Embryonic facial prominence (tissue), 1 donor: Measurements from ENCODE around the gene CD226.
"Not testable (repeated sequence)": the region's sequence is repeated elsewhere in the genome, so short reads cannot be mapped to it uniquely, and the experiment has no call there.

Experiments used
- DNase-seq: peaks from one replicate; pipeline ENCODE4 v3.0.0-alpha.2; 2016; ENCODE audit errors: extremely low spot score

CD226 gene

DNA sequence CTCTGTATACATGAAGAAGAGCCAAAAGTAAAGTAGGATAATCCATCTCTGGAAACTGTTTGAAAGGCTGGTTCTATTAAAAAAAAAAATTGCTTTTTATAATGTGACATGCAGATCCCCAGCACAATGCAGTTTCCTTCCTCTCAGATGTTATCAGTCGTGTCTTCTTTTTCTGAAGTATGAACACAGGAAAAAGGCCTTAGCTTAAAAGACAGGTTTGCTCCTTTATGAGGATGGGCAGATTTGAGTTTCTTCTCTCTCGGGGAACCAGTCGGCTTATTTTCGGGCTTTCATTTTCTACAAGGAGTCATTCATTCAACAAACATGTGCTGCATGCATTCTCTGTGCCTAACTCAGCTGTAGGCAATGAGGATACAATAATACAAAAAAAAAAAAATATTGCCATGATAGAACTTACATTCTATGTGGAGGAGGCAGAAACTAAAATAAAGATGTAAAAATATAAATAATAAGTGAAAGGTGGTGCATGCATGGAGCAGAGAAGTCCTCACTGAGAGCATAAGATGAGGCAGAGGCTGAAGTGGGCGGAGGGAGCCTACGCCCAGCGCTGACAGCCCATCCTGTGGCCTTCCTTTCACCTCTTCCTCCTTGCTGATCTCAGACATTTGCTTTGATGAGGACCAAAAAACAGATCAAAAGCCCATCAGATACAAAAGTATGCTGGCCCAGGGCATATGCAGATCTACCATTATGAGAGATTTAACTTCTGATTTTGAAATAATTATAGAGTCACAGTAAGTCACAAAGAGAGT lies at the start of gene CD226:
CD226 (minus strand) TSS at position 513 of the 773 bp plus-strand sequence; CDS start at position 46, 467 bp downstream.
- no peak for DNase-seq

DNA sequence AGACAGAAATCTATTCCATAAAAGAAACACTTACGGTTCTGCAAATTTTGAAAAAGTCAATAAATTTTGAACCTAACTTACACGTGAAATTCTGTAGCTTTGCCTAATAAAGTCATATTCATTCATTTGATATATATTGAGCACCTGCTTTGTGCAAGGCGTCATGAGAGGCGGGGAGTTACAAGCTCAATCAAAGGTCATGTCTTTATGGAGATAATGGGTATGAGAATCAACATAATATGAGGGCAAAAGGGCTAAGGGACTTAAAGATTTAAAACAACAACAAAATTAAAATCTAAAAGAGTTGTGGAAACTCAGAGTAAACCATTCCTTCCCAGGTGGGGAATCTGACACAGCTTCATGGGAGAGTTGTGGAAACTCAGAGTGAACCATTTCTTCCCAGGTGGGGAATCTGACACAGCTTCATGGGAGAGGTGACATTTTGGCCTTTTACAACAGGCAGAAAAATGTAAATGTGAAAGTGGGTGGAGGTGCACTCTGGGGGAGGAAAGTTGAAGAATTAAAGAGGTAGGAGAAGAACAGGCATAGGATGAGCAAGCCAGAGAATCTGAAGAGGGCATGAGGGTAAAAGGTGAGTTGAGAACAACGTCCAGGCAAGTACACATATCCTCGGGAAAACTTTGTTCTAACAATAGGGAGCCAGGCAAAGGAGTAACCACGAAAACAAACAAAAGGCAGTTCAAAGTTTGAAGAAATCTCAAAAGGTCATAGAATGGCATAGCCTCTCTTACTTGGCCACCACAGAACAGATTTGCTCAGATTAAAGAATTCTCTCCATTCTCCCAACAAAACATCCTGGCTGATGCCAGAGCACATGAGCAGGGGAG lies 49.5 kb upstream of the CD226 start:
- no peak for DNase-seq

DNA sequence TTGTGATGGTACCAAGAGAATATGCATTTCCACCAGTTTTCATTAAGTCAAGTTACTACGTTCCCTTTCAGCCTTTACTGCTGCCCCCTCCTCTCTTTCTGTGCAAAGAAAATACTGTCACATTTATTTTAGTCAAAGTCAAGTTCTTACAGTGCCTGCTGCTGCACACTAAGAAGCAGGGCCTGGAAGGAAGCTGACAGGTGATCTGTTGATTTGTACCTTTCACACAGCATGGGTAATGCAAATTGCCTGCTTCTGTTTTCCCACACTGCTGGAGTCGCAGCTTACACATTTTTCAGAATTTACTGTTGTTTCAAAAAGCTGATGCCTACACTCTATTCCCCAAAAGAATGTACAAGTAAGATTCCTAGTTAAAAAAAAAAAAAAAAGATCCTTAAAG lies 48.7 kb upstream of the CD226 start:
- DNase-seq = no peak

DNA sequence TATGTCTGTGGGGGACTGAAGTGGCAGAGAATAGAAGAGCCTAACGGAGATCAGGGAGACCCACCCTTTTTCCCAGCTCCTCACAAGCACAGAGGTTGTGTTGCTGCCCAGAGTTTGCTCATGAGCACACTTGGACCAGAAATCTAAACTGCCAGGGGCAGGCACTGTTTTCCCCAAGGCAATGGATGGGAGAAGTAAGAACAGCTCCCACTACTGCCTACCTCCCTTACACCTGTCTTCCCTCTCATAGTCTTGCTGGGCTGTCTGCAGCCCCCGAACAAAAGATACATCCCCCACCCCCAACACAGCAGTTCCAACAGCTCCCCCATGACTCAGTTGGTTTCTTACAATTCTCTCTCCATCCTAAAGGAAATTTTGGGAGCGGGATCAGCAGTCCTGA lies 48.1 kb upstream of the CD226 start:
- DNase-seq = no peak

DNA sequence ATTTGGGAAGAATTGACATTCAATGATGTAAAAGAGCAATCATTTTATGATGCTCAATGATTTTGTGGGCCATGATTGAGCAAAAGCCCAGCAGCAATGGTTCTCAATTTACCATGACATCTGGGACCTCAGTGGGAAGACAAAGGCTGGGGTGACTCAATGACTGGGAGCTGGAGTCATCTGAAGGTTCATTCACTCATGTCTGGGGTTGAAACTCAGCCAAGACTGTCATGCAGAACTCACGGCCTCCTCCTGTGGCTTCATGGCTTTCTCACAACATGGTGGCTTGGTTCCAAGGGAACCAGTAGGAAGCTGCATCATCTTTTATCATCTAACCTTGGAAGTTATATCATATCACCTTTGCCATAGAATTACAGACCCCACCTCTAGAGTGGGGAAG lies 45.1 kb upstream of the CD226 start:
- DNase-seq = no peak

DNA sequence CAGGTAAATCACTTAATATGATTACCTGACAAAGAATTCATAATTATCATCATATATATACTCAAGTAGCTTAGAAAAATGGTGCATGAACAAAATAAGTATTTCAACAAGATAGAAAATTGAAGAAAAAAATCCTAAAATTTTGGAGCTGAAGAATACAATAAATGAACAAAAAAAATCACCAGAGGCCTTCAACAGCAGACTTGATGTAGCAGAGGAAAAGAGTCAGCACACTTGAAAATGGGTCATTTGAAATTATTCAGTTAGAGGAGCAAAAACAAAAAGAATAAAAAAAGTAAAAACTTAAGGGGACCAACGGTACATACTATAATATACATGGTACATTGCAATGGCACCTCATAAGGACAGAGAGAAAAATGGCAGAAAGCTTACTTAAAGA lies 40.2 kb upstream of the CD226 start:
- no peak for DNase-seq

DNA sequence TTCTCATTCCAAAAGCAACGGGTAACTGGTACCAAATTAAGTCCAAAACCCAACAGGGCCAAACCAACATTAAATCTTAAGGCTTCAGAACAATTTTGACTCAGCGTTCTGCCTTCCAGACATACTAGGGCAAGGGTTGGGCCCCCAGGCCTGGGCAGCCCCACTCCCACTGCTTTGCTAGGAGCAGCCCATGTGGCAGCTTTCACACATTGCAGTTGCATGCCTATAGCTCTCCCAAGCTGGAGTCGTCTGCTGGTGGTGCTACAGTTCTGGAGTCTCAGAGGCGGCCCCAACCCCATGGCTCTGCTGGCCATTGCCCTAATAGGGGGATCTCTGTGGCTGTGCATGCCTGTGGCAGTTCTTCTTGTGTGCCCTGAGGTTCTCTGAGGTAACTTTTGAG lies 37.6 kb upstream of the CD226 start:
- no peak for DNase-seq

DNA sequence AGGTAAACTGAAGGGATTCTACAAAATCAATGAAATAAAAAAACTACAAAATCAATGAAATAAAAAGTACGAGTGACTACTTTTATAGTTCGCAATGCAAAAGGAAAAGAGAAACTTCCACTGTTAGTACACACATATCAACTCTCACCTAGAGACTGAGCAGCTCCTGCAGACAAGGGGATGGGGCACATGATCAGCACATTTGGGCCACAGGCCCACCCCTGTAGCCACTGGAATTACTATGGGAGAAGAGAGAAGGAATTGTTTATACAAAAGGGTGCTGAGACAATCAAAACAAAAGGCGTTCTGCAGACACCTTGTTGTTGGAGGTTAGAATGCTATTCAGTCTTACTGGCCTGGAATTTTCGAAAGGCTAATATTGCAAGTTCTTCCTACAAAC lies 34.7 kb upstream of the CD226 start:
- DNase-seq = no peak

DNA sequence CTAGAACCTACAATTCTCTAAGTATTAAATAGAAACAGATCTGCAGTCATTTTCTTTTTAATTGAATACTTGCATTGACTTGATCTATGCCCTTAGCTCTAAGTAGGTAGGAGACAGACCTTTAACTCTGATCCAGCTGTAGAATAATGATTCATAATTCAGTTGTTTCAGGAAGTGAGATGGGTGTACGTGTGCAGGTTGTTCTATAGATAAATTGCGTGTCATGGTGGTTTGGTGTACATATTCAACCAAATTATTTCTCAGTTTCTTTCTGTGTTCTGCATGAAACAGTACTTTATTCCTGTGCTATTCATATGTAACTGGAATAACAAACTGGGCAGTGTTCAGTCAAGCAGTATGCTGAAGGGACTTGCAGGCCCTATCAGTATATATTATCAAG lies 34.3 kb upstream of the CD226 start:
- no peak for DNase-seq

DNA sequence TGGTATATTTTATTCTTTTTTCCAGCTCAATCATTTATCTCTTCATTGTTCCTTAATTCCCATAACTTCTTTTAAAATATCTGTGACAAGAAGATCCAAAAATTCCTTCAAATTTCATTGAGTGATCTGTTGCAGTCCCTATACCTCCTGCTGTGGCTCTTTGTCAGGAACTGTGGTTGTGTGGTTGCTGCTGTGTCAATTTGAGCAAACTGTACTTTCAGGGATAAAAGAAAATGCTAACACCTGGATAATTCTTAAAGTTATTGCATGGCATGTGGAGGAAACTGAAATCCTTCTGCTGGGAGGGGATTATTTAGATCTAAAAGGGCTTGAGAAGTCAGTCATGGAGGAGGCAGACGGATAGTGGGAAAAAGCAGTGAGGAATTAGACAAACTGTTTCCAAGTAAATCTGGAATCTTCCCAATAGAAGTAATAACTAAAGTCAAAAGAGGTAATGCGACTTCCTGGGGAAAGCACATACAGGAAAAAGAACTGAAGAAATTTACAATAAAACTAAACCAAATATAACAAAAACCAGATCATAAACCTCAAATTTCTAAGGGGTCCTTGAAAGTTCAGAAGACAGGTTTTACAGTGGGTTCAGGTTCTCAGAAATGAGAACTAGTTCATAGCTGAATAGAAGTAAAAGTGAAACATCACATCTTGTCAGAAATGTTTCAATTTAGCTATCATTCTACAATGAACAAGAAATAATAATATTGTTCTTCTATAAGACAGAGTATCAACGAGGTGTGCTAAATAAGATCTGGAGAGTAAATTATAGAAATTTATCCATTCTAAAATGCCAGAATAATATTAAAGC lies 33.5 kb upstream of the CD226 start:
- no peak for DNase-seq

DNA sequence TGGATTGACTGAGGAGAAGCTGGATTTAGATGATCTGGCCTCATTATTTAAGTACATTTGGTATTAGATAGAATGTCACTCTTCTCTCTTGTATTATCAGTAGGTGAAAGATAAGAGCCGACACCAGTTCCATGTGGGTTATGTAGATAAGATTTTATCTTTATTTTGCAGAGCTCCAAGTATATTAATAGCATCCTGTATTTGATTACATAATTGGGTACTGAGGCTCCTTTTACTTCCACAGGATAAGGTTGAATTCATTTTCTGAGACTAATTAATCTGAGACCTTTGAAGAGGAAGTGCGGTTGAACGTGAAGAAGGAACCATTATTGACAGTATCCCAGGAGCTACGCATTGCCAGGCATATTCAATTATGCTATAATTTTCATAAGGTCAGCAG lies 32.8 kb upstream of the CD226 start:
- DNase-seq = no peak

DNA sequence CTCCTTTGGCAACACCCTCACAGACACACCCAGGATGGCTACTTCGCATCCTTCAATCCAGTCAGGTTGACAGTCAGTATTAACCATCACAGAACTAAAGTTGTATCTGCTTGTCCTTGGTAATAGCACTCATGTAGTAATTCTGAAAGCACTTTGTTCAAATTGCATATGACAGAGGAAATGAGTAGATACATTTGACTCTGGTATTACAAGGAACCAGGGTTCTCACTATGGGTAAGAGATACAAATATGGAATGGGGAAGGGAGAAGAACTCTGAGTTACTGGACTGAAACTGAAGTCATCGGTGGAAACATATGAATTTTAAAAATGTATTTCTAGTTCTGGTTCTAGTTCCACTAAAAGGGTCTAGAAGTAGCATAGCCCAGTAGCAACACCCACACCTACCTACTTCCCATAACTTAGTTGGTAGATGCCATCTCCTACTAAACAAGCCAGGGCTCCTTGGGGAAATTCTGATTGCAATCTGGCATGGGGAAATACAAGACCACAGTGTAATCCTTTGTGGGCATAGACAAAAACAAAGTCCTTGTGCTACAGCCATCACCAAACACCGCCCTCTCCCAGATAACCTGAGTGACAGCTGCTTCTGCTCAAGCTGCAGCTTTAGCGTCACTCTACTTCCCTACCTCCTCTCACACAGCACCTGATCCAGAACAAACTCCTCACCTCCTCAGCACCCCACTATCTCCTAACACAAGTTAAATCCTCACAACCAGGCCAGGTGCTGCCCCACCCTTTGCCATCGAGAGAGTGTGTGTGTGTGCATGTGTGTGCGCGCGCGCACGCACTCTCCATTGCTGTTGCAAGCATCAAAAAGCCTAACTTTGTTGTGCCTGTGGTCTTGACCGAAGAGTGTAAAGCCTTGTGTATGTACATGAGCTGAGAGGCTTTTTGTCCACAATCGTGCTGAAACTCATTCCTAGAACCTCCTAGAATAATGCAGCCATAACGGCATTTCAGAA lies 31.4 kb upstream of the CD226 start:
- no peak for DNase-seq

DNA sequence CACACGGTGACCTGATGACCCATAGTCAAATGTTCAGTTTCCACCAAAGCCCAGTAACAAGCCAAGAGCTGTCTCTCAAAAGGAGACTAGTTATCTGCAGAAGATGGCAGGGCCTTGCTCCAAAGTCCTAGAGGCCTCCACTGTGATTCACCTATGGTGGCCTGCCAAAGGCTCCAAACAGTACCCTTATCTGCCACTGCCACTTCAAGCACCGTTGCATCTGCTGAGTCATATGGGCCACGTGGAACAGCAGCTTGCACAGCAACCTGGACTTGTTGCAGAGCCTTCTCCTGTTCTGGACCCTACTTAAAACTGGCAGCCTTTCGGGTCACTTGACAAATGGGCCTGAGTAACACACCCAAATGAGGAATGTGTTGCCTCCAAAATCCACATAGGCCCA lies 27.6 kb upstream of the CD226 start:
- not testable (repeated sequence) for DNase-seq

DNA sequence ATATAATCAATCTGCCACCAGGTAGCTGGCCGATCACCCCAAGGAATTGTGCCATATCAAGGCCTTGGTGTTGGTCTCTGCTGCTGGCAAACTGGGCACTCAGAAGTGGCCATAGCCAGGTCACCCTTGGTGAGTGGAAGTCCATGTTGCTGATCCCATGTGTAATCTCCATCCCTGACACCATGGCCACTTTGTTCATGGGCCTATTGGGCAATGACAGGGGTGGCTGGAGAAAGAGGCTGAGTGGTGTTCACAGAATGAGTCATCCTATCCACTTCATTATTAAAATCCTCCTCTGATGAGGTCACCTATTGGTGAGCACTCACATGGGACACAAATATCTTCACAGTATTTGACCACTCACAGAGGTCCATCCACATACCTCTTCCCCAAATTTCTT lies 26.7 kb upstream of the CD226 start:
- DNase-seq = no peak

DNA sequence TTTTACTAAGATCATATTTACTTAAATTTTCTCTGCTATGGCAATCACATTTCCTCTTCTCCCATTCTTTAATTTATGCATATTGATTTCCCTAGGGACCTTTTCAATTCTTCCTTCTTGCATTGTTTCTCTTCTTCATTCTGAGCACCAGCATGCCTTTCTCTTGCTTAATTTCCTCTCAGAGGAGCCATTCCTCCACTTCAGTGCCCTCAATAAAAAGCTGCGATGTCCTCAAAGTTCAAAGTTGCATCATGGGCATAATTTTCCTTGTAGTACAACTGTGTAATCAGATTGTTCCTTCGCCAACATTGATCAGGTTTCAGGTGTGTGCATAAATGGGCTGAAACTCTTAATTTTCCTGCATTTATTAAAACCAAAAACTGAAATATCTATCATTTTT lies 21.8 kb upstream of the CD226 start:
- no peak for DNase-seq

DNA sequence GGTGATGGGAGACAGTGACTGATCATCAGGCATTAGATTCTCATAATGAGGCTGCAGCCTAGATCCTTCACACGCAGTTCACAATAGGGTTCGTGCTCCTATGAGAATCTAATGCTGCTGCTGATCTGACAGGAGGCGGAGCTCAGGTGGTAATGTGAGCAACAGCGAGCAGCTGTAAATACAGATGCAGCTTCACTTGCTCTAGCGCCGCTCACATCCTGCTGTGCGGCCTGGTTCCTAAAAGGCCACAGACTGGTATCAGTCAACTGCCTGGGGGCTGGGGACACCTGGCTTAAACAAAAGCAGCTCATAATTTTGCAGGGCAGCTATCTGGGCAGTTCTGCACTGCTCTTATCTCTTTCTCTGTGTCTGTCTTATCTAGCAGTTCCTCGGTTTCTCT lies 20.4 kb upstream of the CD226 start:
- DNase-seq = no peak

DNA sequence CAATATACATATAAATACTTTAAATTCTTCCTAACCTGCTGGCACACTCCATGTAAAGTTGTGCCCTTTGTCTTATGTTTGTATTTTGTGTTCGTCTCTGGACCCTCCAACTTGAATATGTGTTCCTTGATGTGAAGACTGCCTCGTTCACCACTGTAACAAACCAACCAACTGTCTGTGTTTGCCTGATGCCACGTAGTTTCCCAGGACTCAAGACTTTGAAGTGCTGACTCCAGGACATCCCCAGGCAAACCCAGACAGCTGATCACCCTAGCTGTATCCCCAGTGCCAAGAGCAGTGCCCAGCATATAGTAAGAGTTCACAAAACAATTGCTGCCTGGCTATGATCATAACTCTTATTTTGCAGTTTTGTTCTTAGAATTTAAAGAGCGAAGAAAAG lies 15.5 kb upstream of the CD226 start:
- DNase-seq = no peak

DNA sequence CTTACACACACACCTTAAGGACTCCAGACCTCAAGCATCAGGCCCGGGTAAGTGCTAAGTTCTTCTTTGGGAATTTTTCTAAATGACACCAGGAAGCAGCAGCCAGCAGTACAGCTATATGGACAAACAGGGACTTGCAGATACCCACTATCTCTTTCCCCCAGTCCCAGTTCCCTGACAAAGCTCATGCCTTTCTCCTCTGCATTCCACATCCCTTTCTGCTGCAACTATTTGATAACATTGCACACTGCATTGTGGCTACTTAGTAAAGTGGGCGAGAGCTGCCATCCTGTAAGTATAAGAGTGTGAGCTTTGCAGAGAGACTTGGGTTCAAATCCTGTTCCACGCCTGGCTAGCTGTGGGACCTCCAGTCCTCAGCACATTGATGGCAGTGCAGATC lies 14.0 kb upstream of the CD226 start:
- no peak for DNase-seq

DNA sequence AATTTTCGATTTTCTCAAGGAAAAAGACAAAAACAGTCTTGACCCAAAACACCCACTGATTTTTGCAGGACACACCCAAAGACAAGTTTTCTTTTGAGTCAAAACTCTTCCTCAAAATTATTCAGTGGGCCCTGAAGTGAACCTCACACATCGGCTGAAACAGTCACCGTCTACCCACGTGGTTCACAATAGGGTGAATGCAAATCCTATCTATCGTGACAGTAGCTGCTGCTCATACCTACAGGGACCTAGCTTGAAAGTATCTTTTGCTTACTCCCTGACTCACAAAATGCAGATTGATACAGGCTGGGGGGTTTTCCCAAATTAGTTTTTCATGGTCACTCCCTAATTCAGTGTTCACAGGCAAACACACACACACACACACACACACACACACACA lies 10.7 kb upstream of the CD226 start:
- DNase-seq = no peak

DNA sequence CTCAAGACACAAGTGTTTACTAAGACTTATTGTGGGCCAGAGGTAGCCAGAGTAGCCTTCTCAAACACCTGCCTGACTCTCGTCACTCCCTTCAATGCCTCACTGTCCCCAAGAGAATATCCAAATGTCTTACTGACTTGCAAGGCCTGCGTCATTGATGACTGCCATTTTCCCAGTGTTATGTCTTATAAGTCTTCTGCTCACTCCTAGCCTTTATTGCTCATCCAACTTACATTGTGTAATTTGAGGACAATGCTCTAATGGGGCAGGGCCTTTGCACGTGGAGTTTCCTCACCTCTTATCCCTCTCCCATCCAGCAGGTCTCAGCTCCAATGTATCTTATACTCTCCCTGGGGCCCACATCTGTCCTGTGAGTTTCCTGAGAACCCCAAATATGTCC lies 10.1 kb upstream of the CD226 start:
- DNase-seq = no peak
